ENCODE results near the gene SCYGR6. TPM values are rescaled to one million over a fixed set of nuclear protein-coding genes. Genes with fewer than 3 reads are reported as not detected.

The SCYGR6 gene
- total RNA-seq, 1 experiment from 2014 or later = not detected

- TF ChIP-seq TCF7L2 (IDR thresholded peaks at IDR 0.05; ENCODE audit: borderline replicate concordance, extremely low read depth, insufficient read depth, insufficient read length) = no peak
- no peak for TF ChIP-seq EZH2phosphoT487 (IDR thresholded peaks at IDR 0.05; ENCODE audit: borderline replicate concordance)
- no peak for TF ChIP-seq CEBPB (IDR thresholded peaks at IDR 0.05; ENCODE audit: low read depth)
- TF ChIP-seq CBX3 (IDR thresholded peaks at IDR 0.05; ENCODE audit: low read depth) = no peak
Measured at GRCh38 chr2:227772197-227772661, 47.7 kb upstream of the SCYGR6 start (continued).

DNA sequence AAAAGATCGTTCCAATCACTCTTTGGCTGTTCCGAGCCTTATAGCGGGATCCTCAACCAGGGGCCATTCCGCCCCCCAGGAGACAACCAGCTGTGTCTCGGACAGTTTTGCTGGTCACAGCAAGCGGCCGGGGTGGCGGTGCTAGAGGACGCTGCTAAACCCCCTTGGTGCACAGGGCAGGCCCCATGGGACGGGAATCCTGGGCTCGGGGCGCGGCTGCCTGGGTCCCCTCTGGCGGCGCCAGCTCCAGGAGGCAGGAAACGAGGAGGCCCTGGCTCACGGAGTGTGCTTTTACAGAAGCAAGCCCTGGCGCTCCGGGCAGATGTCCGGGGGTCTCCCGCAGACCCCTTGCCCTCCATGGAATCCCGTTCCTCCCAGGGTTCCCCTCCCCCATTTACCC lies 43.3 kb upstream of the SCYGR6 start:
- peaks cover 0 to 6% of the 10 kb centered on the region in 2 experiments; a peak in 1 of 4 replicates for H3K4me1 ChIP-seq (ENCODE audit: control insufficient read depth in 1 of 2, insufficient read depth in 2 of 2, low read length in 2 of 2)
- ATAC-seq = no peak
- H3K27ac ChIP-seq (ENCODE audit: low read depth, low read length) = no peak overlapping the region
- no peaks in the 10 kb centered on the region for H4K20me1 ChIP-seq (ENCODE audit: insufficient read depth)
- no peaks in the 10 kb centered on the region for H3K9me2 ChIP-seq (ENCODE audit: insufficient read depth)
- no peaks in the 10 kb centered on the region for H3K36me3 ChIP-seq (ENCODE audit: control insufficient read depth in 1 of 2, insufficient read depth in 2 of 2, low read length in 2 of 2)
- H3K27me3 ChIP-seq (ENCODE audit: insufficient read depth, low read length) = no peaks in the 10 kb centered on the region
- H3K4me3 ChIP-seq (replicated peaks in 1 of 2; ENCODE audit: low read depth in 1 of 2, low read length in 2 of 2) = no peak overlapping the region
- H3K4me2 ChIP-seq (ENCODE audit: low read length) = no peak overlapping the region
- ChIA-PET CTCF (interaction anchor here (2.9 to 3.9 kb wide), 2 partner anchors 109 to 361 kb away, joined by 33 to 72 read pairs; no protein-coding TSS in a partner anchor), RAD21 (ENCODE audit: low non-redundant PET in 1 of 2, low total read pairs in 2 of 2, uncharacterized antibody in 2 of 2, unreplicated experiment in 2 of 2) (no interaction called here), POLR2A (no interaction called here)
- no peaks in the 10 kb centered on the region for H3K9me3 ChIP-seq (ENCODE audit: control insufficient read depth in 1 of 2, insufficient read depth in 1 of 2, low read depth in 1 of 2, low read length in 2 of 2)
- H3K79me2 ChIP-seq (ENCODE audit: insufficient read depth, low read length) = no peaks in the 10 kb centered on the region
- intact Hi-C loops (cut with micrococcal nuclease) = loop anchor here (2.0 to 10.0 kb wide), 2 partner anchors 287 to 523 kb away; no protein-coding TSS in a partner anchor
- H3K9ac ChIP-seq (ENCODE audit: low read length) = no peak overlapping the region
- TF ChIP-seq CEBPB (IDR thresholded peaks at IDR 0.05; ENCODE audit: low read depth) (no peak), EGR1 (IDR thresholded peaks at IDR 0.05; ENCODE audit: low read depth) (no peak), ELF1 (IDR thresholded peaks at IDR 0.05; ENCODE audit: borderline replicate concordance, low read depth) (no peak), EZH2phosphoT487 (IDR thresholded peaks at IDR 0.05; ENCODE audit: borderline replicate concordance) (no peak), SRF (IDR thresholded peaks at IDR 0.05; ENCODE audit: low read depth) (no peak), EZH2 (IDR thresholded peaks at IDR 0.05) (no peak), FOSL1 (IDR thresholded peaks at IDR 0.05; ENCODE audit: low read depth) (no peak), SIN3A (IDR thresholded peaks at IDR 0.05; ENCODE audit: low read depth) (no peak), ZNF274 (IDR thresholded peaks at IDR 0.05; ENCODE audit: low read depth, low read length) (no peak), TCF7L2 (IDR thresholded peaks at IDR 0.05; ENCODE audit: borderline replicate concordance, extremely low read depth, insufficient read depth, insufficient read length) (no peak), POLR2A (IDR thresholded peaks at IDR 0.05; ENCODE audit: borderline replicate concordance, extremely low read depth, insufficient read depth, insufficient read length) (no peak), ZFX (IDR thresholded peaks at IDR 0.05) (no peak)
- TF ChIP-seq, protein P1, sequence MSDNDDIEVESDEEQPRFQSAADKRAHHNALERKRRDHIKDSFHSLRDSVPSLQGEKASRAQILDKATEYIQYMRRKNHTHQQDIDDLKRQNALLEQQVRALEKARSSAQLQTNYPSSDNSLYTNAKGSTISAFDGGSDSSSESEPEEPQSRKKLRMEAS (IDR thresholded peaks at IDR 0.05) = no peak
- TF ChIP-seq, protein P2, sequence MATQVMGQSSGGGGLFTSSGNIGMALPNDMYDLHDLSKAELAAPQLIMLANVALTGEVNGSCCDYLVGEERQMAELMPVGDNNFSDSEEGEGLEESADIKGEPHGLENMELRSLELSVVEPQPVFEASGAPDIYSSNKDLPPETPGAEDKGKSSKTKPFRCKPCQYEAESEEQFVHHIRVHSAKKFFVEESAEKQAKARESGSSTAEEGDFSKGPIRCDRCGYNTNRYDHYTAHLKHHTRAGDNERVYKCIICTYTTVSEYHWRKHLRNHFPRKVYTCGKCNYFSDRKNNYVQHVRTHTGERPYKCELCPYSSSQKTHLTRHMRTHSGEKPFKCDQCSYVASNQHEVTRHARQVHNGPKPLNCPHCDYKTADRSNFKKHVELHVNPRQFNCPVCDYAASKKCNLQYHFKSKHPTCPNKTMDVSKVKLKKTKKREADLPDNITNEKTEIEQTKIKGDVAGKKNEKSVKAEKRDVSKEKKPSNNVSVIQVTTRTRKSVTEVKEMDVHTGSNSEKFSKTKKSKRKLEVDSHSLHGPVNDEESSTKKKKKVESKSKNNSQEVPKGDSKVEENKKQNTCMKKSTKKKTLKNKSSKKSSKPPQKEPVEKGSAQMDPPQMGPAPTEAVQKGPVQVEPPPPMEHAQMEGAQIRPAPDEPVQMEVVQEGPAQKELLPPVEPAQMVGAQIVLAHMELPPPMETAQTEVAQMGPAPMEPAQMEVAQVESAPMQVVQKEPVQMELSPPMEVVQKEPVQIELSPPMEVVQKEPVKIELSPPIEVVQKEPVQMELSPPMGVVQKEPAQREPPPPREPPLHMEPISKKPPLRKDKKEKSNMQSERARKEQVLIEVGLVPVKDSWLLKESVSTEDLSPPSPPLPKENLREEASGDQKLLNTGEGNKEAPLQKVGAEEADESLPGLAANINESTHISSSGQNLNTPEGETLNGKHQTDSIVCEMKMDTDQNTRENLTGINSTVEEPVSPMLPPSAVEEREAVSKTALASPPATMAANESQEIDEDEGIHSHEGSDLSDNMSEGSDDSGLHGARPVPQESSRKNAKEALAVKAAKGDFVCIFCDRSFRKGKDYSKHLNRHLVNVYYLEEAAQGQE (IDR thresholded peaks at IDR 0.05; ENCODE audit: low read depth) = no peak
- H2AFZ ChIP-seq (ENCODE audit: low read depth, low read length, poor library complexity, severe bottlenecking) = no peak overlapping the region
- DNase-seq (ENCODE audit: low read depth, low spot score) = no peak
- BruUV-seq (replicated peaks) = no TSS peak

Data from HCT116 (cell line).